ENCODE data around the gene TRIO.

The TRIO gene

GRCh38 chr5:14143841-14144585 is 871 bp downstream of the TRIO start:
- in situ Hi-C loops (cut with HindIII; ENCODE audit: low pct_unique_long_range_greater_than_20kb, low sequenced_read_pairs) = no loop called here

GRCh38 chr5:14144586-14145434 is 1.7 kb downstream of the TRIO start:
- no peak for TF ChIP-seq JUND (IDR thresholded peaks at IDR 0.05; ENCODE audit: low read depth)
- DNase-seq (ENCODE audit: low read depth in 1 of 2, low spot score in 1 of 2) = peak; percentile 79 to 92
- in situ Hi-C loops (cut with HindIII; ENCODE audit: low pct_unique_long_range_greater_than_20kb, low sequenced_read_pairs) = no loop called here

More at GRCh38 chr5:14143841-14144585, 871 bp downstream of the TRIO start:
- TF ChIP-seq JUND (IDR thresholded peaks at IDR 0.05; ENCODE audit: low read depth) = no peak
- peak; percentile 21 to 35 for DNase-seq (ENCODE audit: low read depth in 1 of 2, low spot score in 1 of 2)

- in situ Hi-C loops (cut with HindIII; ENCODE audit: low pct_unique_long_range_greater_than_20kb, low sequenced_read_pairs) = no loop called here
- no peak for TF ChIP-seq JUND (IDR thresholded peaks at IDR 0.05; ENCODE audit: low read depth)
- DNase-seq (ENCODE audit: low read depth in 1 of 2, low spot score in 1 of 2) = no peak
These were observed 2.5 kb downstream of the TRIO start for GRCh38 chr5:14145435-14146334.

- in situ Hi-C loops (cut with HindIII; ENCODE audit: low pct_unique_long_range_greater_than_20kb, low sequenced_read_pairs) = no loop called here
- no peak for TF ChIP-seq JUND (IDR thresholded peaks at IDR 0.05; ENCODE audit: low read depth)
- no peak for DNase-seq (ENCODE audit: low read depth in 1 of 2, low spot score in 1 of 2)
These were observed 3.6 kb downstream of the TRIO start for GRCh38 chr5:14146725-14147124.

GRCh38 chr5:14147210-14147609 is 4.1 kb downstream of the TRIO start:
- TF ChIP-seq JUND (IDR thresholded peaks at IDR 0.05; ENCODE audit: low read depth) = no peak
- in situ Hi-C loops (cut with HindIII; ENCODE audit: low pct_unique_long_range_greater_than_20kb, low sequenced_read_pairs) = no loop called here
- no peak for DNase-seq (ENCODE audit: low read depth in 1 of 2, low spot score in 1 of 2)

GRCh38 chr5:14148483-14148882 is 5.3 kb downstream of the TRIO start:
- DNase-seq (ENCODE audit: low read depth in 1 of 2, low spot score in 1 of 2) = no peak
- TF ChIP-seq JUND (IDR thresholded peaks at IDR 0.05; ENCODE audit: low read depth) = no peak
- in situ Hi-C loops (cut with HindIII; ENCODE audit: low pct_unique_long_range_greater_than_20kb, low sequenced_read_pairs) = no loop called here

GRCh38 chr5:14148890-14149671 is 5.9 kb downstream of the TRIO start:
- no peak for DNase-seq (ENCODE audit: low read depth in 1 of 2, low spot score in 1 of 2)
- in situ Hi-C loops (cut with HindIII; ENCODE audit: low pct_unique_long_range_greater_than_20kb, low sequenced_read_pairs) = no loop called here
- TF ChIP-seq JUND (IDR thresholded peaks at IDR 0.05; ENCODE audit: low read depth) = no peak

- in situ Hi-C loops (cut with HindIII; ENCODE audit: low pct_unique_long_range_greater_than_20kb, low sequenced_read_pairs) = no loop called here
- TF ChIP-seq JUND (IDR thresholded peaks at IDR 0.05; ENCODE audit: low read depth) = no peak
- DNase-seq (ENCODE audit: low read depth in 1 of 2, low spot score in 1 of 2) = no peak
These were observed 6.6 kb downstream of the TRIO start for GRCh38 chr5:14149672-14150274.

- TF ChIP-seq JUND (IDR thresholded peaks at IDR 0.05; ENCODE audit: low read depth) = no peak
- in situ Hi-C loops (cut with HindIII; ENCODE audit: low pct_unique_long_range_greater_than_20kb, low sequenced_read_pairs) = no loop called here
- DNase-seq (ENCODE audit: low read depth in 1 of 2, low spot score in 1 of 2) = no peak
These were observed 8.3 kb downstream of the TRIO start for GRCh38 chr5:14151416-14151815.

- no peak for DNase-seq (ENCODE audit: low read depth in 1 of 2, low spot score in 1 of 2)
- in situ Hi-C loops (cut with HindIII; ENCODE audit: low pct_unique_long_range_greater_than_20kb, low sequenced_read_pairs) = no loop called here
- no peak for TF ChIP-seq JUND (IDR thresholded peaks at IDR 0.05; ENCODE audit: low read depth)
These were observed 10.1 kb downstream of the TRIO start for GRCh38 chr5:14153071-14153864.

Measured in T47D (cell line).